Urinary bladder (tissue), 2 donors: ENCODE measurements around the gene NAIF1. TPM values are rescaled to one million over a fixed set of nuclear protein-coding genes. Genes with fewer than 3 reads are reported as not detected.

Experiments
- polyA plus RNA-seq: library from polyadenylated mRNA; stranded (reverse); fragments of 200-250 nt; gene quantifications from one replicate; pipeline ENCODE4 v1.2.3, GENCODE V29; 2013
- total RNA-seq: library from RNA; depleted of rRNA; stranded (reverse); fragments of >200 nt; gene quantifications from one replicate; pipeline ENCODE4 v1.2.3, GENCODE V29; 2014
- donor health status: healthy.

NAIF1 gene
- total and polyA plus RNA-seq, 2 donors = 6.9 to 8.2 TPM

Other genes starting within 250 kb of the NAIF1 start
- gene ENG, start 212.7 kb downstream of the NAIF1 start, total RNA-seq = 16.4 TPM
- gene ENG, start 212.7 kb downstream of the NAIF1 start, polyA plus RNA-seq = 196 TPM
- 27.3 TPM for gene AK1, start 189.6 kb downstream of the NAIF1 start, total RNA-seq
- 57.2 TPM for gene AK1, start 189.6 kb downstream of the NAIF1 start, polyA plus RNA-seq
- gene ST6GALNAC6, start 167.7 kb downstream of the NAIF1 start, total RNA-seq = 17.7 TPM
- 105 TPM for gene ST6GALNAC6, start 167.7 kb downstream of the NAIF1 start, polyA plus RNA-seq
- 6.8 TPM for gene ST6GALNAC4, start 150.3 kb downstream of the NAIF1 start, total RNA-seq
- gene ST6GALNAC4, start 150.3 kb downstream of the NAIF1 start, polyA plus RNA-seq = 35.1 TPM
- 0.48 TPM for gene PIP5KL1, start 136.5 kb downstream of the NAIF1 start, total RNA-seq
- gene PIP5KL1, start 136.5 kb downstream of the NAIF1 start, polyA plus RNA-seq = 1.4 TPM
- gene DPM2, start 129.5 kb downstream of the NAIF1 start, total RNA-seq = 7.5 TPM
- gene DPM2, start 129.5 kb downstream of the NAIF1 start, polyA plus RNA-seq = 32.1 TPM
- 30.4 TPM for gene EEIG1, start 86.3 kb downstream of the NAIF1 start, total RNA-seq
- gene EEIG1, start 86.3 kb downstream of the NAIF1 start, polyA plus RNA-seq = 67.1 TPM
- 14.4 TPM for gene SLC25A25, start 912 bp upstream of the NAIF1 start, total RNA-seq
- 23.1 TPM for gene SLC25A25, start 912 bp upstream of the NAIF1 start, polyA plus RNA-seq
- 21.1 TPM for gene PTGES2, start 60.4 kb upstream of the NAIF1 start, total RNA-seq
- gene PTGES2, start 60.4 kb upstream of the NAIF1 start, polyA plus RNA-seq = 59.6 TPM
- gene LCN2, start 82.1 kb upstream of the NAIF1 start, total RNA-seq = 1.9 TPM
- gene LCN2, start 82.1 kb upstream of the NAIF1 start, polyA plus RNA-seq = 23.0 TPM
- gene BBLN, start 92.9 kb upstream of the NAIF1 start, total RNA-seq = 25.7 TPM
- 144 TPM for gene BBLN, start 92.9 kb upstream of the NAIF1 start, polyA plus RNA-seq
- gene CIZ1, start 124.3 kb upstream of the NAIF1 start, total RNA-seq = 23.6 TPM
- 95.8 TPM for gene CIZ1, start 124.3 kb upstream of the NAIF1 start, polyA plus RNA-seq
- 68.3 TPM for gene DNM1, start 136.1 kb upstream of the NAIF1 start, total RNA-seq
- gene DNM1, start 136.1 kb upstream of the NAIF1 start, polyA plus RNA-seq = 15.2 TPM
- 147 TPM for gene GOLGA2, start 208.7 kb upstream of the NAIF1 start, total RNA-seq
- 88.9 TPM for gene GOLGA2, start 208.7 kb upstream of the NAIF1 start, polyA plus RNA-seq
- gene SWI5, start 209.0 kb upstream of the NAIF1 start, total RNA-seq = 17.4 TPM
- 34.5 TPM for gene SWI5, start 209.0 kb upstream of the NAIF1 start, polyA plus RNA-seq